ENCODE measurements around the gene ARHGEF1.
A peak's percentile ranks its signal among the peaks of the same experiment; 100 is the strongest.

ARHGEF1 gene

DNA sequence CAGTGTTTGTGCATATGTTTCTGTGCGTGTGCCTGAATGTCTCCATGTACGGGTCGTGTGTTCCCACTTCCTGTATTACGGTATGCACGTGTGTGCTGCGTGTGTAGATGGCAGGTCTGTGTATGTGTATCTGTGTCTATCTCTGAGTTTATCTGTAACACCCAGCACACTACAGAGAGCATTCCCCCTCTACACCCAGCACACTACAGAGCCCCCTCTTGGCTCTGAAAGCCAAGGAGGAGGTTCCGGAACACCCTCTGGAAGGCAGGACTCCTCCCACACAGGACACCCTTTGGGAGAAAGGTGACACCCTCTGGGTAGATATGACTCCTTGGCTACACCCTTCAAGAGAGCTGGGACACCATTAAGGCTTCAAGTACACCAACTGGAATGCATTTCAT, 47.3 kb downstream of the ARHGEF1 start:
- Histone ChIP-seq H3K4me2 (ENCODE audit: low read length) (peak overlapping the region; percentile 98; the same call in 1 of the 2 replicates), H3K9ac (ENCODE audit: low read length) (no peak overlapping the region)

GRCh38 chr19:41930926-41931592, 48.1 kb downstream of the ARHGEF1 start:
- H3K9me3 ChIP-seq (ENCODE audit: low read length), result no peaks in the 10 kb centered on the region
- H3K9me2 ChIP-seq (ENCODE audit: low read depth, low read length), result no peaks in the 10 kb centered on the region
- no peaks in the 10 kb centered on the region for H3K79me2 ChIP-seq (ENCODE audit: insufficient read depth, low read length)
- 0 out of 2 replicates have a peak, but pooled peaks cover 4% of the 10 kb centered on the region for H3K27me3 ChIP-seq (ENCODE audit: insufficient read depth, low read length)
- no peak overlapping the region for H3K4me3 ChIP-seq (ENCODE audit: low read depth, low read length, poor library complexity, severe bottlenecking)
- H2AFZ ChIP-seq (ENCODE audit: low read length), result no peak overlapping the region
- H3F3A ChIP-seq (ENCODE audit: insufficient read depth, low read length), result no peaks in the 10 kb centered on the region
- H3K36me3 ChIP-seq (ENCODE audit: insufficient read depth, low read length), result no peaks in the 10 kb centered on the region
- H3K27ac ChIP-seq (ENCODE audit: low read depth, low read length, poor library complexity, severe bottlenecking), result no peak overlapping the region
- TF ChIP-seq, protein P1, sequence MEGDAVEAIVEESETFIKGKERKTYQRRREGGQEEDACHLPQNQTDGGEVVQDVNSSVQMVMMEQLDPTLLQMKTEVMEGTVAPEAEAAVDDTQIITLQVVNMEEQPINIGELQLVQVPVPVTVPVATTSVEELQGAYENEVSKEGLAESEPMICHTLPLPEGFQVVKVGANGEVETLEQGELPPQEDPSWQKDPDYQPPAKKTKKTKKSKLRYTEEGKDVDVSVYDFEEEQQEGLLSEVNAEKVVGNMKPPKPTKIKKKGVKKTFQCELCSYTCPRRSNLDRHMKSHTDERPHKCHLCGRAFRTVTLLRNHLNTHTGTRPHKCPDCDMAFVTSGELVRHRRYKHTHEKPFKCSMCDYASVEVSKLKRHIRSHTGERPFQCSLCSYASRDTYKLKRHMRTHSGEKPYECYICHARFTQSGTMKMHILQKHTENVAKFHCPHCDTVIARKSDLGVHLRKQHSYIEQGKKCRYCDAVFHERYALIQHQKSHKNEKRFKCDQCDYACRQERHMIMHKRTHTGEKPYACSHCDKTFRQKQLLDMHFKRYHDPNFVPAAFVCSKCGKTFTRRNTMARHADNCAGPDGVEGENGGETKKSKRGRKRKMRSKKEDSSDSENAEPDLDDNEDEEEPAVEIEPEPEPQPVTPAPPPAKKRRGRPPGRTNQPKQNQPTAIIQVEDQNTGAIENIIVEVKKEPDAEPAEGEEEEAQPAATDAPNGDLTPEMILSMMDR (IDR thresholded peaks at IDR 0.05; ENCODE audit: low read length), result peak; percentile 73
- TF ChIP-seq EZH2 (IDR thresholded peaks at IDR 0.05; ENCODE audit: borderline replicate concordance, low read length), result no peak
- H3K9ac ChIP-seq (ENCODE audit: low read length), result no peak overlapping the region
- H3K4me1 ChIP-seq (ENCODE audit: insufficient read depth, low read length, severe bottlenecking), result peaks cover 35% of the 10 kb centered on the region
- no peak overlapping the region for H3K4me2 ChIP-seq (ENCODE audit: low read length)
- H4K20me1 ChIP-seq (ENCODE audit: insufficient read depth, low read length), result no peaks in the 10 kb centered on the region

More for the DNA sequence above, 47.3 kb downstream of the ARHGEF1 start:
- Histone ChIP-seq H2AFZ (ENCODE audit: low read length) (no peak overlapping the region), H3K27me3 (ENCODE audit: insufficient read depth, low read length) (peaks cover 8% of the 10 kb centered on the region; the same call in 1 of the 2 replicates), H3K4me3 (ENCODE audit: low read depth, low read length, poor library complexity, severe bottlenecking) (no peak overlapping the region), H3K4me1 (ENCODE audit: insufficient read depth, low read length, severe bottlenecking) (peaks cover 31% of the 10 kb centered on the region), H3K9me2 (ENCODE audit: low read depth, low read length) (no peaks in the 10 kb centered on the region), H3K9me3 (ENCODE audit: low read length) (no peaks in the 10 kb centered on the region), H3F3A (ENCODE audit: insufficient read depth, low read length) (no peaks in the 10 kb centered on the region), H3K79me2 (ENCODE audit: insufficient read depth, low read length) (no peaks in the 10 kb centered on the region), H4K20me1 (ENCODE audit: insufficient read depth, low read length) (no peaks in the 10 kb centered on the region), H3K36me3 (ENCODE audit: insufficient read depth, low read length) (no peaks in the 10 kb centered on the region), H3K27ac (ENCODE audit: low read depth, low read length, poor library complexity, severe bottlenecking) (no peak overlapping the region)
- TF ChIP-seq EZH2 (IDR thresholded peaks at IDR 0.05; ENCODE audit: borderline replicate concordance, low read length), result no peak
- TF ChIP-seq, protein P1 (IDR thresholded peaks at IDR 0.05; ENCODE audit: low read length), result no peak

DNA sequence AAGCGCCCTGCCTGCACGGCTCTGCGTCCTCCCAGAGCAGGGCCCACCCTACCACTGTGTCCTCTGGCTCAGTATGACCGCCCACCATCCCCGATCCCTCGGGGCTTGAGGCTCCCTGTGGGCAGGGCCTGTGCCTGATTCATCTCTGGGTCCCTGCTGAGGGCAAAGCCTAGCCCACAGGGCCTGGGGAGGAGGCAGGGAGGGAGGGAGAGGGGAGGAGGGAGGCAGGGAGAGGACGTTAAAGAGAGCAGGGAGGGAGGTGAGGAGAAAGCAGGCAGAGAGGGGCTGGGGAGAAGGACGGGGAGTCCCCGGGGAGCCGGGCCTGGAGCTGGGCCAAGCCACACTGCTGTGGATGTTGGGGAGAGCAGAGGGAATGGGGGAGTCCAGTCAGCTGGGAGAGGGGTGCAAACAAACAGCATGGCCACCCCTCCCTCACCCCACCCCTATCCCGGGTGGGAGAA, 49.3 kb downstream of the ARHGEF1 start:
- no peaks in the 10 kb centered on the region for H3F3A ChIP-seq (ENCODE audit: insufficient read depth, low read length)
- no peaks in the 10 kb centered on the region for H4K20me1 ChIP-seq (ENCODE audit: insufficient read depth, low read length)
- no peak overlapping the region for H3K9ac ChIP-seq (ENCODE audit: low read length)
- H3K9me2 ChIP-seq (ENCODE audit: low read depth, low read length), result no peaks in the 10 kb centered on the region
- TF ChIP-seq, protein P1 (IDR thresholded peaks at IDR 0.05; ENCODE audit: low read length), result no peak
- TF ChIP-seq EZH2 (IDR thresholded peaks at IDR 0.05; ENCODE audit: borderline replicate concordance, low read length), result no peak
- peaks cover 46% of the 10 kb centered on the region for H3K4me1 ChIP-seq (ENCODE audit: insufficient read depth, low read length, severe bottlenecking)
- H3K27me3 ChIP-seq (ENCODE audit: insufficient read depth, low read length), result peaks cover 11% of the 10 kb centered on the region; the same call in 1 of the 2 replicates
- no peak overlapping the region for H3K4me2 ChIP-seq (ENCODE audit: low read length)
- no peaks in the 10 kb centered on the region for H3K36me3 ChIP-seq (ENCODE audit: insufficient read depth, low read length)
- H3K4me3 ChIP-seq (ENCODE audit: low read depth, low read length, poor library complexity, severe bottlenecking), result no peak overlapping the region
- no peaks in the 10 kb centered on the region for H3K79me2 ChIP-seq (ENCODE audit: insufficient read depth, low read length)
- H3K27ac ChIP-seq (ENCODE audit: low read depth, low read length, poor library complexity, severe bottlenecking), result no peak overlapping the region
- no peak overlapping the region for H2AFZ ChIP-seq (ENCODE audit: low read length)
- no peaks in the 10 kb centered on the region for H3K9me3 ChIP-seq (ENCODE audit: low read length)
